ENCODE results near the gene FAM228B.
"Not testable (repeated sequence)": the region's sequence is repeated elsewhere in the genome, so short reads cannot be mapped to it uniquely, and the experiment has no call there.

The FAM228B gene

GRCh38 chr2:24102677-24103076 lies 20.6 kb upstream of the FAM228B start:
- no peak for DNase-seq (ENCODE audit: low read depth)

- no peak for DNase-seq (ENCODE audit: low read depth)
Observed at GRCh38 chr2:24104110-24104650, 19.1 kb upstream of the FAM228B start.

GRCh38 chr2:24104906-24105305 lies 18.4 kb upstream of the FAM228B start:
- no peak for DNase-seq (ENCODE audit: low read depth)

- no peak for DNase-seq (ENCODE audit: low read depth)
Observed at GRCh38 chr2:24105816-24106215, 17.5 kb upstream of the FAM228B start.

- DNase-seq (ENCODE audit: low read depth), result no peak
Observed at GRCh38 chr2:24106786-24107185, 16.5 kb upstream of the FAM228B start.

- DNase-seq (ENCODE audit: low read depth), result no peak
Observed at GRCh38 chr2:24107336-24107735, 15.9 kb upstream of the FAM228B start.

- not testable (repeated sequence) for DNase-seq (ENCODE audit: low read depth)
Observed at GRCh38 chr2:24109431-24109830, 13.8 kb upstream of the FAM228B start.

- DNase-seq (ENCODE audit: low read depth), result no peak
Observed at GRCh38 chr2:24110660-24111303, 12.5 kb upstream of the FAM228B start.

- no peak for DNase-seq (ENCODE audit: low read depth)
Observed at GRCh38 chr2:24111407-24111901, 11.8 kb upstream of the FAM228B start.

- DNase-seq (ENCODE audit: low read depth), result no peak
Observed at GRCh38 chr2:24115057-24115456, 8.2 kb upstream of the FAM228B start.

- no peak for DNase-seq (ENCODE audit: low read depth)
Observed at GRCh38 chr2:24117902-24118301, 5.4 kb upstream of the FAM228B start.

- no peak for DNase-seq (ENCODE audit: low read depth)
Observed at GRCh38 chr2:24121066-24121465, 2.2 kb upstream of the FAM228B start.

GRCh38 chr2:24121469-24121868 lies 1.8 kb upstream of the FAM228B start:
- DNase-seq (ENCODE audit: low read depth), result no peak

GRCh38 chr2:24122366-24123194 lies 689 bp upstream of the FAM228B start:
- no peak for DNase-seq (ENCODE audit: low read depth)

- peak; percentile 26 for DNase-seq (ENCODE audit: low read depth)
Observed at GRCh38 chr2:24123922-24124580, 782 bp downstream of the FAM228B start.

- DNase-seq (ENCODE audit: low read depth), result no peak
Observed at GRCh38 chr2:24125956-24126355, 2.7 kb downstream of the FAM228B start.

- no peak for DNase-seq (ENCODE audit: low read depth)
Observed at GRCh38 chr2:24132543-24132942, 9.3 kb downstream of the FAM228B start.

- not testable (repeated sequence) for DNase-seq (ENCODE audit: low read depth)
Observed at GRCh38 chr2:24140305-24140704, 17.0 kb downstream of the FAM228B start.

GRCh38 chr2:24147364-24147763 lies 24.1 kb downstream of the FAM228B start:
- DNase-seq (ENCODE audit: low read depth), result no peak

- no peak for DNase-seq (ENCODE audit: low read depth)
Observed at GRCh38 chr2:24152413-24153197, 29.3 kb downstream of the FAM228B start.

- DNase-seq (ENCODE audit: low read depth), result no peak
Observed at GRCh38 chr2:24153478-24153877, 30.2 kb downstream of the FAM228B start.

- no peak for DNase-seq (ENCODE audit: low read depth)
Observed at GRCh38 chr2:24158131-24158530, 34.9 kb downstream of the FAM228B start.
